Left lung (tissue), 10 donors: ENCODE data around the gene AGBL1. TPM values are rescaled to one million over a fixed set of nuclear protein-coding genes. Genes with fewer than 3 reads are reported as not detected.

Source experiments
- ATAC-seq: fragments of 200-7000 bp; cut with Tn5 transposase; one replicate; pipeline ENCODE4 v1.9.1; 2020; ENCODE audit warnings: moderate library complexity
- DNase-seq, 4 donors: peaks; one replicate each; pipeline ENCODE4 v3.0.0-alpha.2; 2013 to 2020
- H3K27ac ChIP-seq, 2 donors: fragments of 200-600 bp; sonication (generic) in 1 of 2; one replicate each; pipeline versions ENCODE4 v1.5.0 to v1.8.0; 2020 to 2021
- H3K27me3 ChIP-seq, 2 donors: fragments of 200-600 bp; sonication (generic) in 1 of 2; one replicate each; pipeline versions ENCODE4 v1.5.0 to v1.8.0; 2020 to 2021
- H3K36me3 ChIP-seq, 2 donors: fragments of 200-600 bp; sonication (generic) in 1 of 2; one replicate each; pipeline versions ENCODE4 v1.5.0 to v1.8.0; 2020 to 2021
- H3K4me1 ChIP-seq, 2 donors: fragments of 200-600 bp; one replicate each; pipeline ENCODE4 v1.8.0; 2021
- H3K4me3 ChIP-seq, 2 donors: fragments of 200-600 bp; sonication (generic) in 1 of 2; one replicate each; pipeline versions ENCODE4 v1.5.0 to v1.8.0; 2020 to 2021; ENCODE audit warnings: mild to moderate bottlenecking in 1 of 2
- H3K9me3 ChIP-seq, 2 donors: fragments of 200-600 bp; sonication (generic) in 1 of 2; one replicate each; pipeline versions ENCODE4 v1.5.0 to v1.8.0; 2020 to 2021
- CTCF ChIP-seq, 2 donors: fragments of 200-600 bp; sonication (generic) in 1 of 2; IDR thresholded peaks; one replicate each; pipeline versions ENCODE4 v1.5.0 to v1.8.0; 2021; ENCODE audit warnings: antibody characterized with exemption in 2 of 2
- intact Hi-C, 2 donors: fragments of 100-400 bp; cut with DNase I; formaldehyde crosslinking; loops; one replicate each; pipeline versions ENCODE4 v1.11.2 to v1.14.2; 2022
- polyA plus RNA-seq, 6 donors: library from polyadenylated mRNA; unstranded; fragments of 120-200 nt; gene quantifications; one replicate each; pipeline ENCODE4 v1.2.1, GENCODE V29; 2013; ENCODE audit not compliant: insufficient read length in 6 of 6
- total RNA-seq, 2 donors: library from RNA; stranded (reverse); fragmentation: NEBNext Ultra II Directional; extraction: Animal tissue kit (Norgen Biotek cat#: 25700); gene quantifications; one replicate each; pipeline ENCODE4 v1.2.1, GENCODE V29; 2021
- donor health status: DM: no; HTN: yes; CAD: no.
- donor health status: DM: no; HTN: no; CAD: no.

AGBL1 gene
- total and polyA plus RNA-seq, 8 donors: 0.01 to 3.3 (median 0.11) TPM; not detected in 1

GRCh38 chr15:86139828-86140227 lies 60.2 kb downstream of the AGBL1 start:
- Histone ChIP-seq H3K36me3 (no peaks in the 10 kb centered on the region), H3K4me3 (no peak overlapping the region), H3K27ac (no peak overlapping the region), H3K27me3 (no peaks in the 10 kb centered on the region), H3K4me1 (no peaks in the 10 kb centered on the region), H3K9me3 (peaks cover 0 to 7% of the 10 kb centered on the region in 2 donors)
- intact Hi-C loops: no loop called here
- no peak for ATAC-seq
- TF ChIP-seq CTCF (IDR thresholded peaks at IDR 0.05): no peak
- peak in 1 of 4 donors; percentile 60 for DNase-seq

DNA sequence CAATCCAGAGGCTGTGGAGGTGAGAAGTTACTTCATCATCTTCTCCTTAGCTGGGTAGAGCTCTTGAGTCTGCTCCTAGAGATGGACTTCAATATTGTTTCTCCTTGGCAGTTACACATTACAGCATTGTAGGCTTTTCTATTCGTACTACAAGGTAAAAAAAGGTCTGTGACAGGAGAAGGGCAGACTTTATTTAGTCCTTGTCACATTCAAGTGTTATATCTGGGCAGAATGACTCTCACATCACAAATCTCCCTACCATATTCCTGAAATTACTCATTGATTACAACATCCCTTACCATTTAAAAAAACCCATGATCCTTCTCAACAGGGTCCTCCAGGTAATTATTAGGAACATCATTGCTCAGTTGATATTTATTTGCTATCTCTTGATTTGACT lies 75.0 kb downstream of the AGBL1 start:
- intact Hi-C loops: no loop called here
- Histone ChIP-seq H3K36me3 (no peaks in the 10 kb centered on the region), H3K27me3 (no peaks in the 10 kb centered on the region), H3K9me3 (peaks cover 0 to 17% of the 10 kb centered on the region in 2 donors), H3K4me3 (no peak overlapping the region), H3K4me1 (no peaks in the 10 kb centered on the region), H3K27ac (no peak overlapping the region)
- no peak for TF ChIP-seq CTCF (IDR thresholded peaks at IDR 0.05)
- DNase-seq (no peak), ATAC-seq (no peak)

DNA sequence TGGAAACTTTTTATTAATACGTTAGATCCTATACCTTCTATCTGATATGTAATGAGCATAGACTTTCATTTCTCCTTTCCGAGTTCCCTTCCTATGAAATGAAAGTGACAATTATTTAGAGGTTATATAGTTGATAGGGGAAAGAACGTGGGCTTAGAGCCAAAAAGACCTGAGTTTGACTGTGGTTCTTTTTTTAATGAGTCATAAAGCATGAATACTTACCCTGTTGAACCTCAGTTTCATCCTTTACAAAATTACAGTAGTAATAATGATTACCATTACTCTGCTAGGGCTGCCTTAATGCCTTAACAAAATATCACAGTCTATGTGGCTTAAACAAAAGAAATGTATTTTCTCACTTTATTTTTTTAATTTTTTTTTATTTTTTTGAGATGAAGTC lies 75.9 kb downstream of the AGBL1 start:
- Histone ChIP-seq H3K9me3 (peaks cover 0 to 12% of the 10 kb centered on the region in 2 donors), H3K4me1 (no peaks in the 10 kb centered on the region), H3K27me3 (no peaks in the 10 kb centered on the region), H3K27ac (no peak overlapping the region), H3K36me3 (no peaks in the 10 kb centered on the region), H3K4me3 (no peak overlapping the region)
- ATAC-seq: no peak
- no peak for TF ChIP-seq CTCF (IDR thresholded peaks at IDR 0.05)
- intact Hi-C loops: no loop called here
- no peak for DNase-seq

DNA sequence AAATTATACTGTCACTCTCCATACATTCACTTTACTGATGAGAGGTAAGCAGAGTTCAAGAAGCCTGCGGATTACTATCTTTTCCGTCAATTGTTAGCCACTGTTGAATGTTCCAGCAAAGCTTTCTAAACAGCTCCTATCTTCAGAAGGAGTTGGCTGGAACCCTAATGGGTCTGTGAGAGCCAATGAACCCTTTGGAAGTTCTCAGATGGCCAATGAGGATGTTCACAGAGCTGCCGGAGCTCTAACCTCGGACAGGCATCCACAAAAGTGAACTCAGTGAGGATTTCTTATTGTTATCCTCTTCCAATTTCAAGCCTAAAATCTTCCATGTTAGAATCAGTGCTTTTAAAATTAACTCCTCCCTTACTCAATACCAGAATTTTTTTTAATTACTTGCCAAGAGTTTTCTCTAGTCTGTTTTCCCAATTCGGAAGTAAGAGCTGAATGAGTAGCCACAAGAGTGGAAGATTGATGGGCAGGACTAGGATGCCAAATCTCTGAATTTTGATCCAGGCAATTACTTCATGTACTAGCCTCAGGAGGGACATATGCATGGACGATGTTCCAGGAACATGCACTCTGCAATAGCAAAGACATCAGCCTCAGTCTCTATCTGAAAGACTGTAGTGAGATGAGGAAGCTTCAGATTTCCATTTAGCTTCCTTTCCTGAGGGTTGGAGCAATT lies 78.1 kb downstream of the AGBL1 start:
- ATAC-seq (no peak), DNase-seq (no peak)
- intact Hi-C loops: no loop called here
- no peaks in the 10 kb centered on the region for H3K27me3 ChIP-seq
- H3K36me3 ChIP-seq: no peaks in the 10 kb centered on the region
- no peak overlapping the region for H3K27ac ChIP-seq
- H3K9me3 ChIP-seq: peaks cover 0 to under 1% of the 10 kb centered on the region in 2 donors
- H3K4me1 ChIP-seq: no peaks in the 10 kb centered on the region
- no peak overlapping the region for H3K4me3 ChIP-seq
- TF ChIP-seq CTCF (IDR thresholded peaks at IDR 0.05): no peak

GRCh38 chr15:86159468-86159867 lies 79.8 kb downstream of the AGBL1 start:
- H3K4me3 ChIP-seq: no peak overlapping the region
- no peak overlapping the region for H3K27ac ChIP-seq
- intact Hi-C loops: no loop called here
- no peaks in the 10 kb centered on the region for H3K4me1 ChIP-seq
- no peak for ATAC-seq
- TF ChIP-seq CTCF (IDR thresholded peaks at IDR 0.05): no peak
- no peaks in the 10 kb centered on the region for H3K27me3 ChIP-seq
- no peak for DNase-seq
- H3K36me3 ChIP-seq: no peaks in the 10 kb centered on the region
- no peaks in the 10 kb centered on the region for H3K9me3 ChIP-seq
